Measurements from ENCODE around the gene AEBP1. TPM values are rescaled to one million over a fixed set of nuclear protein-coding genes. Genes with fewer than 3 reads are reported as not detected.

Gene AEBP1
- total RNA-seq, 2 experiments from 2014 or later, result 0.30 to 0.38 TPM

GRCh38 chr7:44062903-44063295 is 41.2 kb upstream of the AEBP1 start:
- H3K36me3 Mint-ChIP-seq (ENCODE audit: low read depth), result peaks cover 38% of the 10 kb centered on the region
- no peak overlapping the region for H3K27ac Mint-ChIP-seq
- ChIA-PET CTCF (no interaction called here), POLR2A (interaction anchor here (0.7 to 6.6 kb wide), 6 partner anchors 8 to 187 kb away, joined by 3 to 73 read pairs (median 5); partner anchors contain the start of gene DBNL)
- H3K9me3 Mint-ChIP-seq, result no peaks in the 10 kb centered on the region
- H3K27me3 Mint-ChIP-seq, result no peaks in the 10 kb centered on the region
- DNase-seq, result no peak
- H3K4me1 Mint-ChIP-seq, result peaks cover 6% of the 10 kb centered on the region
- H3K4me3 Mint-ChIP-seq, result no peak overlapping the region

- H3K27ac Mint-ChIP-seq, result no peak overlapping the region
- no peak overlapping the region for H3K4me3 Mint-ChIP-seq
- no peak for DNase-seq
- no peaks in the 10 kb centered on the region for H3K27me3 Mint-ChIP-seq
- peaks cover 6% of the 10 kb centered on the region for H3K4me1 Mint-ChIP-seq
- H3K36me3 Mint-ChIP-seq (ENCODE audit: low read depth), result peaks cover 32% of the 10 kb centered on the region
- ChIA-PET CTCF (no interaction called here), POLR2A (interaction anchor here (0.7 to 6.6 kb wide), 5 partner anchors 13 to 427 kb away, joined by 3 to 73 read pairs (median 4); partner anchors contain the start of genes DBNL and NUDCD3)
- no peaks in the 10 kb centered on the region for H3K9me3 Mint-ChIP-seq
Observed at GRCh38 chr7:44063547-44063893, 40.6 kb upstream of the AEBP1 start.

- Mint-ChIP-seq H3K9me3 (no peaks in the 10 kb centered on the region), H3K27me3 (no peaks in the 10 kb centered on the region), H3K4me3 (no peak overlapping the region), H3K4me1 (peaks cover 6% of the 10 kb centered on the region), H3K36me3 (ENCODE audit: low read depth) (peaks cover 27% of the 10 kb centered on the region), H3K27ac (no peak overlapping the region)
- ChIA-PET CTCF (interaction anchor here (0.5 kb wide), 1 partner anchor 148 kb away, joined by 5 read pairs; no protein-coding TSS in a partner anchor), POLR2A (interaction anchor here (1.3 to 6.6 kb wide), 5 partner anchors 11 to 426 kb away, joined by 4 to 73 read pairs (median 4); partner anchors contain the start of genes DBNL and NUDCD3)
- no peak for DNase-seq
Observed at GRCh38 chr7:44063894-44064651, 40.1 kb upstream of the AEBP1 start.

- POLR2A ChIA-PET, result interaction anchor here (1.0 to 6.6 kb wide), 6 partner anchors 11 to 425 kb away, joined by 3 to 73 read pairs (median 8); partner anchors contain the start of genes DBNL and NUDCD3
- Mint-ChIP-seq H3K9me3 (no peaks in the 10 kb centered on the region), H3K36me3 (ENCODE audit: low read depth) (peaks cover 18% of the 10 kb centered on the region), H3K4me3 (no peak overlapping the region), H3K27ac (no peak overlapping the region), H3K4me1 (peaks cover 6% of the 10 kb centered on the region), H3K27me3 (no peaks in the 10 kb centered on the region)
- CTCF ChIA-PET, result no interaction called here
- no peak for DNase-seq
Observed at GRCh38 chr7:44064791-44065430, 39.2 kb upstream of the AEBP1 start.

GRCh38 chr7:44065431-44066110 is 38.6 kb upstream of the AEBP1 start, which contains the start of gene PGAM2:
TSS of gene PGAM2 (minus strand) at chr7:44065567. CDS start at chr7:44065529, 38 bp downstream.
- Mint-ChIP-seq H3K27ac (no peak within 1 kb of the TSS), H3K36me3 (ENCODE audit: low read depth) (peaks cover 12% of the 10 kb centered on the region), H3K9me3 (no peaks in the 10 kb centered on the region), H3K27me3 (no peaks in the 10 kb centered on the region), H3K4me3 (no peak within 1 kb of the TSS), H3K4me1 (peaks cover 6% of the 10 kb centered on the region)
- ChIA-PET POLR2A (interaction anchor here (1.0 to 6.6 kb wide), 6 partner anchors 10 to 19 kb away, joined by 3 to 73 read pairs (median 8); partner anchors contain the start of gene DBNL), CTCF (no interaction called here)
- no peak for DNase-seq

- H3K27me3 Mint-ChIP-seq, result no peaks in the 10 kb centered on the region
- ChIA-PET POLR2A (interaction anchor here (1.6 to 6.6 kb wide), 4 partner anchors 10 to 20 kb away, joined by 4 to 73 read pairs (median 32); partner anchors contain the start of gene DBNL), CTCF (no interaction called here)
- no peak overlapping the region for H3K4me3 Mint-ChIP-seq
- no peaks in the 10 kb centered on the region for H3K9me3 Mint-ChIP-seq
- peaks cover 10% of the 10 kb centered on the region for H3K36me3 Mint-ChIP-seq (ENCODE audit: low read depth)
- no peak for DNase-seq
- H3K27ac Mint-ChIP-seq, result no peak overlapping the region
- peaks cover 6% of the 10 kb centered on the region for H3K4me1 Mint-ChIP-seq
Observed at GRCh38 chr7:44066111-44066460, 38.1 kb upstream of the AEBP1 start.

- no peak overlapping the region for H3K4me3 Mint-ChIP-seq
- H3K36me3 Mint-ChIP-seq (ENCODE audit: low read depth), result peaks cover 6% of the 10 kb centered on the region
- H3K27me3 Mint-ChIP-seq, result no peaks in the 10 kb centered on the region
- ChIA-PET CTCF (no interaction called here), POLR2A (interaction anchor here (1.6 to 6.6 kb wide), 5 partner anchors 10 to 20 kb away, joined by 4 to 73 read pairs (median 23); partner anchors contain the start of gene DBNL)
- H3K4me1 Mint-ChIP-seq, result peaks cover 6% of the 10 kb centered on the region
- H3K27ac Mint-ChIP-seq, result no peak overlapping the region
- DNase-seq, result no peak
- H3K9me3 Mint-ChIP-seq, result no peaks in the 10 kb centered on the region
Observed at GRCh38 chr7:44066494-44067063, 37.6 kb upstream of the AEBP1 start.

- ChIA-PET CTCF (no interaction called here), POLR2A (interaction anchor here (1.2 to 6.6 kb wide), 10 partner anchors 9 to 388 kb away, joined by 3 to 73 read pairs (median 4); partner anchors contain the start of gene DBNL)
- no peaks in the 10 kb centered on the region for H3K27me3 Mint-ChIP-seq
- H3K4me1 Mint-ChIP-seq, result peaks cover 11% of the 10 kb centered on the region
- no peaks in the 10 kb centered on the region for H3K9me3 Mint-ChIP-seq
- H3K4me3 Mint-ChIP-seq, result no peak overlapping the region
- DNase-seq, result no peak
- H3K27ac Mint-ChIP-seq, result no peak overlapping the region
- H3K36me3 Mint-ChIP-seq (ENCODE audit: low read depth), result peaks cover 6% of the 10 kb centered on the region
Observed at GRCh38 chr7:44067064-44067951, 36.8 kb upstream of the AEBP1 start.

GRCh38 chr7:44068054-44068453 is 36.1 kb upstream of the AEBP1 start:
- H3K9me3 Mint-ChIP-seq, result no peaks in the 10 kb centered on the region

GRCh38 chr7:44071726-44072363 is 32.3 kb upstream of the AEBP1 start:
- Mint-ChIP-seq H3K27me3 (no peaks in the 10 kb centered on the region), H3K36me3 (ENCODE audit: low read depth) (peaks cover 30% of the 10 kb centered on the region), H3K9me3 (no peaks in the 10 kb centered on the region), H3K4me3 (no peak overlapping the region), H3K4me1 (peaks cover 8% of the 10 kb centered on the region), H3K27ac (no peak overlapping the region)
- POLR2A ChIA-PET, result interaction anchor here (0.8 to 1.7 kb wide), 4 partner anchors 9 to 251 kb away, joined by 3 to 12 read pairs (median 4); partner anchors contain the start of gene DBNL
- no peak for DNase-seq
- CTCF ChIA-PET, result no interaction called here

More at GRCh38 chr7:44068054-44068453, 36.1 kb upstream of the AEBP1 start:
- no peak overlapping the region for H3K27ac Mint-ChIP-seq
- H3K27me3 Mint-ChIP-seq, result no peaks in the 10 kb centered on the region
- ChIA-PET CTCF (no interaction called here), POLR2A (interaction anchor here (1.2 to 6.6 kb wide), 9 partner anchors 8 to 387 kb away, joined by 3 to 73 read pairs (median 4); partner anchors contain the start of gene DBNL)
- H3K36me3 Mint-ChIP-seq (ENCODE audit: low read depth), result peaks cover 10% of the 10 kb centered on the region
- no peak for DNase-seq
- no peak overlapping the region for H3K4me3 Mint-ChIP-seq
- H3K4me1 Mint-ChIP-seq, result peaks cover 12% of the 10 kb centered on the region

- ChIA-PET CTCF (no interaction called here), POLR2A (interaction anchor here (0.8 to 1.7 kb wide), 3 partner anchors 9 to 250 kb away, joined by 3 to 12 read pairs (median 5); partner anchors contain the start of gene DBNL)
- Mint-ChIP-seq H3K27ac (no peak overlapping the region), H3K36me3 (ENCODE audit: low read depth) (peaks cover 37% of the 10 kb centered on the region), H3K9me3 (no peaks in the 10 kb centered on the region), H3K4me3 (no peak overlapping the region), H3K27me3 (no peaks in the 10 kb centered on the region), H3K4me1 (peaks cover 9% of the 10 kb centered on the region)
- DNase-seq, result peak; percentile 41
Observed at GRCh38 chr7:44072364-44073231, 31.5 kb upstream of the AEBP1 start.

All from activated CD4-positive, alpha-beta memory T cell treated with anti-CD3 and anti-CD28 coated beads, Interleukin-2, amount 10 ng/mL, durations not matched to agents 7 days and 5 days (primary cell).